Activated T-cell treated with anti-CD3 and anti-CD28 coated beads, Interleukin-2, amount 50 U/mL, for 1 hour (primary cell): ENCODE data around the gene ABCA1.
A peak's percentile ranks its signal among the peaks of the same experiment; 100 is the strongest.
"Not testable (repeated sequence)": the region's sequence is repeated elsewhere in the genome, so short reads cannot be mapped to it uniquely, and the experiment has no call there.

Experiments
- DNase-seq: peaks from one replicate; pipeline ENCODE4 v3.0.0-alpha.2; 2020

ABCA1 gene

DNA sequence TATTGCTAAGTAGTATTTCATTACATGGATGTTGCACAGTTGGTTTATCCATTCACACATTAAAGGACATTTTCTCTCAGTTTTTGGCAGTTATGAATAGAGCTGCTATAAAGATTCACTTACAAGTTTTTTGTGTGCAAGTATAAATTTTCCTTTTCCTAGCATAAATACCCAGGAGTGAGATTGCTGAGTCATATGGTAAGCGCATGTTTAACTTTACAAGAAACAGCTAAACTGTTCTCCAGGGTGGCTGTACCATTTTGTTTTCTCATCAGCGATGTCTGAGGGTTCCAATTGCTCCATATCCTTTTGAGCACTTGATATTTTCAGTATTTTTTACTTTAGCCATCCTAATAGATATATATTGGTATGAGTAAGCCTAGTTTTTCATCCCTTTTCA lies 16.4 kb upstream of the ABCA1 start:
- DNase-seq, result no peak

GRCh38 chr9:104941597-104941996 lies 13.6 kb upstream of the ABCA1 start:
- DNase-seq, result no peak

DNA sequence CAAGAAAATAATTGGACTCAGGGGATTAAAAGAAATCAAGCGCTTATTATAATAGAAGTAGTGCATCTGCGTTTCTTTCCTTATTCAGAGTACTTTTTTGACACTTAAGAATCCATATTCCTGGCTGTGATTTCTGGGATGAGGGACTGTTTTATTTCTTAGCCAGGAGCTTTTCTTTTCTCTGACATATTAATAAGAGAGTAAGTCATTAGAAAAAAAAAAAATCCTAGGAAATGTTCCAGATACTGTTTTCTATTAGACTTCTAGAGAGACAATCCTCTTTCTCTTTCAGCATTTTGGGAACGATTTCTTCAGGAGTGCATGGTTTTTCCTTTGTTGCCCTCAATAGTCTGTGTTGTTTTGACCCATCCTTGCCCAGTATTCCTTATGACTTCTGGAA lies 8.3 kb upstream of the ABCA1 start:
- DNase-seq, result no peak

DNA sequence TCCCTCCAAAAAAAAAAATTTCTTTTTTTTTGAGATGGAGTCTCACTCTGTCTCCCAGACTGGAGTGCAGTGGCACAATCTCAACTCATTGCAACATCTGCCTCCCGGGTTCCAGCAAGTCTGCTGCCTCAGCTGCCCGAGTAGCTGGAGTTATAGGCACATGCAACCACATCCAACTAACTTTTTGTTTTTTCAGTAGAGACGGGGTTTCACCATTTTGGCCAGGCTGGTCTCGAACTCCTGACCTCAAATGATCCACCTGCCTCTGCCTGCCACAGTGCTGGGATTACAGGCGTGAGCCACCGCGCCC lies 7.5 kb upstream of the ABCA1 start:
- not testable (repeated sequence) for DNase-seq

DNA sequence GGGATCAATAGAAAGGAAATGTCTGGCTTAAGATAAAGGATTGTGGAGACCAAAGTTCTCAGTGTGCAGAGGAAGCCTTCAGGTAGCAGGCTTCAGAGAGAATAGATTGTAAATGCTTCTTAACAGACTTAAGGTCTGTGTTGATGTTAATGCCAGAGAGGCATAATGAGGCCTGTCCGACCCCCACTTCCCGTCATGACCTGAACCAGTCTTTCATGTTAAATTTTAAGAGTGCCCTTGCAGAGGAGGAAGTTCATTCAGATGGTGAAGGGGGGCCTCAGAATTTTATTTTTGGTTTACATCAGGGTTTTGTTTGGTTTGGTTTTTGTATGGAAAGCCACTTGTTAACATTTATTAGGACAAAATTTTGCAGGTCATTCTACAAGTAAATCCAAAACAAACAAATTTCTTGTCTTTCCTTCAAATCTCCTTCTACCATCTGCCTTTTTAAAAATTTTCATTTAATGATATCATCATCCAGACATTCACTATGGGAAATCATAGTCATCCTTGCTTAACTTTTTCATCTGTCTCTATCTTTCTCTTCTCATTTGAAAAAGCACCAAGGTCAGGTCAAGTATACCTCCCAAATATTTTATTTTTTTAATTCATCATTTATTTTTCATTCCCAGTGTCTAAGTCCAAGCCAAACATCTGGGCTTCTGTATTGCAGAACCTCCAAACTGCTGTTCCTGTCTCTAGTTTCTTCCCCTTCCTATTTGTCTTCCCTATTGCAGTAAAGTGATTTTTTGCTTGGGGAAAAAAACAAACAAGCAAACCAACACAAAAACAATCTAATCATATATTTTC lies 6.9 kb upstream of the ABCA1 start:
- no peak for DNase-seq

DNA sequence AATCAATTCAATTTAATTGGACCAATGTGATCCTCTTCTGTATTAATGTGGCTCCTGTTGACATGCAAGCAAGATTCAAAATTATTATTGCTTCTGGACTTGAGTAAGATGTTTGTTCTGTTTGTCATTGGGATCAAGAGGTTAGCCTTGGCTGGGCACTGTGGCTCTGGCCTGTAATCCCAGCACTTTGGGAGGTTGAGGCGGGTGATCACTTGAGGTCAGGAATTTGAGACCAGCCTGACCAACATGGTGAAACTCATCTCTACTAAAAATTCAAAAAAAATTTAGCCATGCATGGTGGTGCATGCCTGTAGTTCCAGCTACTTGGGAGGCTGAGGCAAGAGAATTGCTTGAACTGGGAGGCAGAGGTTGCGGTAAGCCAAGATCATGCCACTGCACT lies 5.1 kb upstream of the ABCA1 start:
- not testable (repeated sequence) for DNase-seq

GRCh38 chr9:104931256-104931655 lies 3.3 kb upstream of the ABCA1 start:
- DNase-seq, result no peak

GRCh38 chr9:104927216-104927911 lies 591 bp downstream of the ABCA1 start:
- DNase-seq, result peak; percentile 52

DNA sequence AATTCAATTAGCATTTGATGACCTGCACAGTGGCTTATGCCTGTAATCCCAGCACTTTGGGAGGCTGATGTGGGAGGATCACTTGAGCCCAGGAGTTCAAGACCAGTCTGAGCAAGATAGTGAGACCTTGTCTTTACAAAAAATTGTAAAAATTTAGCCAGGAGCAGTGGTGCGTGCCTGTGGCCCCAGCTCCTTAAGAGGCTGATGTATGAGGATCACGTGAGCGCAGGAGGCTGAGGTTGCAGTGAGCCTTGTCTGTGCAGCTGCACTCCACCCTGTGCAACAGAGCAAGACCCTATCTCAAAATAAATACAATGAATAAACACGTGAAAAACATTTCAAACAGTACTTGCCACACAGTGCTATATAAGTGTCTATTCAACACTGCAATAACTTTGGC lies 4.2 kb downstream of the ABCA1 start:
- DNase-seq, result no peak

GRCh38 chr9:104923289-104923688 lies 4.7 kb downstream of the ABCA1 start:
- DNase-seq, result no peak

DNA sequence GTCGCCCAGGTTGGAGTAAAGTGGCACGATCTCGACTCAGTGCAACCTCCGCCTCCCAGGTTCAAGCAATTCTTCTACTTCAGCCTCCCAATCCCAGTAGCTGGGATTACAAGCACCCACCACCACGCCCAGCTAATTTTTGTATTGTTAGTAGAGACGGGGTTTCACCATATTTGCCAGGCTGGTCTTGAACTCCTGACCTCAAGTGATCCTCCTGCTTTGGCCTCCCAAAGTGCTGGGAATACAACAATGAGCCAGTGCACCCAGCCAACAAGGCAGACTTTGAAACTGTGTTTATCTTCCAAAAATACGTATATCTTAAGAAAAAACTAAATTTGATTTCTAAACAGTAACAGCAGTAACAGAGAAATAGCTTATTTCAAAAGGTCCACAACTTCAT lies 5.2 kb downstream of the ABCA1 start:
- not testable (repeated sequence) for DNase-seq

GRCh38 chr9:104921067-104921741 lies 6.8 kb downstream of the ABCA1 start:
- DNase-seq, result no peak

DNA sequence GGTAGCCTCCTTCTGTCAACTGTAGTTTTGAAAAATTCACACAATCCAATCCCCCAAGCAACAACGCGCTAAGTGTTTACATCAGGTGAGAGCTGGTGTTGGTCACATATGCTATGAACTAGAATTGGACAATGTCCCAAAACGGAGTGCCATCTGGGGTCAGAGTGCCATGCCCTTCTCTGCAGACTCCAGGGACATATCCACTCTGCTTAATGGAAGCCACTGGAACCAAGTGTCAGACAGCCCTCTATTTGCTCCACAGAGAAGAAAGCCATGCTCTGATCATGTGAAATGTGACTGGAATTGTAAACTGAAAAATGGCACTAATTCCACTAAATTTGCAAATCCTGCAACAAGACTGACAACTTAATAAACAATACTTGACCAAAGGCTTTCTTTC lies 12.2 kb downstream of the ABCA1 start:
- no peak for DNase-seq

DNA sequence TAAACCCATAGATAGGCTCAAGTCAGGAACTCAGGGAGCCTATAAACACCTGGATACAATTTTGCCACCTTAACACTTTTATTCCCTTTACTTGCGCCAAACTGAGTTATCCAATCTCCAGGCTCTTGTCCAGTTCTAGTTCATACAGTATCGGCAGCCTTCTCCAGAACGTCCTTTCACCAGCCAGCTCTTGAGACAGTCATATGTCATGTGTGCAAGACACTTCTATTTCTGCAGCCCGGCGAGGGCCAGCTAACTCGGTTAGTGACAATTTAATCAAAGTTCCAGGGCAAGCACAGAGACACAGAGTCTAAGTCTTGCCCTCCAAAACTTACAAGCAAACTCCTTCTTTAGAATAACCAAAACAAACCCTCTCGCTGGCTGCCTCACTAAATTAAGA lies 12.9 kb downstream of the ABCA1 start:
- DNase-seq, result no peak

GRCh38 chr9:104914466-104914865 lies 13.5 kb downstream of the ABCA1 start:
- DNase-seq, result no peak

DNA sequence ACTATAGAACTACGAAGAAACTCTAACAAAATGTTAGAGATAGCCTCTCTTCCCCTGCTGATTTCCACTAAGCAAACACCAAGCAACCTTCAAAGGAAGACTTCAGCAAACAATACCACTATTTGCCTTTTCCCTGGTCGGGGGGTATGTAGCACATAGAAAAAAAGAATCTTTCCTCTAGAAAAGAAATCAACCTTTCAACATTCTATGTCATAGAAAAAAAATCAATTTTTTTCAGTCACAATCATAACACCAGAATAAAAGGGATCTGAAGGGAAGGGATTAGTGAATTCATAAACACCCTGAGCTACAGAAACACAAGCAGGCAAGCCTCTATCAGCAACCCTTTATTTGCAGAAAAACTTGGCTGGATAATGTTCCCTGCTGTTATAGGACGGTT lies 15.3 kb downstream of the ABCA1 start:
- DNase-seq, result no peak

DNA sequence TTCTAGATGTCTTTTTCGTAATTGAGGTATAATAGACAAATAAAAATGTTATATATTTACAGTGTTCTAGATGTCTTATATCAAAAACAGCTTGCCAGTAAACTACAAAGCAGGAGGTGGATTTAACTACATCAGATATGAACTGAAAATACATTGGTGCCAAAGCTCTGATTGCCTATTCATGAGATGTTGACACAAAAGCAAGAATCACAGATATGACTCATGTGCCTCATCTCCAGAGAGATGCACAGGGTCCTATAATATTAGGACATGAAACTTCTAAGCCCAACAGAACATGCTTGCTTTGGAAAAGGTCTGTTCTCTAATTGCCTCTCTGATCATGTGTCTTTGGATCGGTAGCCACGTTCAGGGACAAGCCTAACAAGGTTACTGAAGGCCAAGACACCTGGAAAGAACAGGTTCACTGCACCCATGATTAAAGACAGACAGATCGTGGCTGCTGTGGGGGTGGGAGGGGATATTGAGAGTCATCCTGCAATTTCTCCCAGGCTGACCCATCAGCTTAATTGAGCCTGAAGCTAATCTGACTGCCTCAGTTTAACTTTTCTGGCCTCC lies 16.8 kb downstream of the ABCA1 start:
- no peak for DNase-seq

GRCh38 chr9:104907278-104907951 lies 20.5 kb downstream of the ABCA1 start:
- no peak for DNase-seq

GRCh38 chr9:104906441-104907277 lies 21.3 kb downstream of the ABCA1 start:
- no peak for DNase-seq

DNA sequence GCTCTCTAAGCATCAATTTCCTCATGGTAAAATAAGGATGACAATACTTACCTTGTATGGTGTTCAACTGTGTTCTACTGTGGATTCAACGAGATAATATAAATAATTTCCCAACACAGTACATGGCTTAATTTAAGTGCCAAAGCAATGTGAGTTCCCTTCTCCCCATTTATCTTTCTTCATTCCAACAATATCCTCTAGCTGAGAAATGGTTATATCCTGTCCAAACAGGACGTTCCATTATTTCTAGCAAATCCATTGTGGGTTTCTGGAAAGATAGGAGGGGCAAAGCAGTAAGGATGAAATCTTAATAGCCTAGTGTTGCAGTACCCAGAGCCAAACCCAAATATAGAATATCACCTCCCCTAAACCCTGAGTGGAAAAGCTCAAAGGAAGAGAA lies 22.0 kb downstream of the ABCA1 start:
- DNase-seq, result no peak

DNA sequence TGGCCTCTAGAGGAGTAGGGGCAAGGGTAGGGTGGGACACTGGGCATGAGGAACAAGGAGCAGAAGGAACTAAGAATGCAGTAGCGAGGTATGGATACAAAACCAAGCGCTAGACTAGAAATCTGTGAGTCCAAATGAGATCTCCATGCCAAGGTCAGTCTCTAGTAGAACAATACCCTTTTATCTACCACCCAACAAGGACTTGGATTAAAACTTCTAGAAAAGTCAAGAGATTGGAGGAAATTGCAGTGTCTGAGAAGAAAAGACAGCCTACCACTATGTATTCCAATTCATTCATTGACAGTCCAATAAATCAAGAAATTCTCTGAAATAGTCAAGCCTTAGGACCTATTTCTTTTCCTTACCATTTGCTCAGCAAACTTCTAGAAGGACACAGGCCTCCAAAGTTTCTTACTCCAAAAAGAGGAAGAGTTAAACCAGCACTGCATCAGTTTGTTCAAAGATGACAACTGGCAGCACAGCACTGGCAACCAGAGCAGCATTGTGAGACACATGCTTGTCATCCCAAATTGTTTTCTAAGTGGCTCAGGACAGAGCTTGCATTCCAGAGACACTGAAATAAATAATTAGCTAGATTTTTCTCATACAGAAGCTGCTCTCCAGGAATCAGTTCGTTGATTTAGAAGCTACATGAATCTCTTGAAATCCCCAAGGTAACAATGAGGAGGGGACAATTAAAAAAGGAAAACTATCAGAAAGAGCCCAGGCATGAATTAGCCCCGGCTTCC lies 22.6 kb downstream of the ABCA1 start:
- DNase-seq, result no peak

- no peak for DNase-seq
Measured at GRCh38 chr9:104903609-104904008, 24.3 kb downstream of the ABCA1 start.
